ENCODE measurements around the gene PERM1. TPM values are rescaled to one million over a fixed set of nuclear protein-coding genes. Genes with fewer than 3 reads are reported as not detected.

The PERM1 gene
- total and polyA plus RNA-seq, 9 of the 15 experiments (the other 6 are each of a cell fraction or from before 2014, with no cell fraction given) = not detected

GRCh38 chr1:933603-933940 is 48.3 kb downstream of the PERM1 start:
- no TSS peak for BruUV-seq (replicated peaks)
- Histone ChIP-seq H3K4me1 (replicated peaks in 1 of 2; ENCODE audit: control insufficient read depth in 2 of 2, insufficient read depth in 2 of 2, low read length in 2 of 2) (peaks cover 0 to 76% of the 10 kb centered on the region in 2 experiments; a peak in 4 of 5 replicates), H2AFZ (ENCODE audit: low read depth, low read length) (no peak overlapping the region), H3K4me3 (no peak overlapping the region), H3K27ac (ENCODE audit: extremely low read depth, low read depth, low read length) (no peak overlapping the region), H3K36me3 (ENCODE audit: control insufficient read depth, insufficient read depth, low read length) (no peaks in the 10 kb centered on the region), H3K27me3 (ENCODE audit: control insufficient read depth in 2 of 2, insufficient read depth in 2 of 2, low read length in 2 of 2) (peaks cover 26 to 63% of the 10 kb centered on the region in 2 experiments; a peak in 4 of 5 replicates), H3K79me2 (ENCODE audit: control insufficient read depth, insufficient read depth, low read length) (no peaks in the 10 kb centered on the region), H3K9ac (ENCODE audit: insufficient read depth in 1 of 2, low read depth in 2 of 2, low read length in 2 of 2) (no peak overlapping the region), H4K20me1 (replicated peaks; ENCODE audit: control insufficient read depth, insufficient read depth, low read length) (peaks cover 21% of the 10 kb centered on the region), H3K9me3 (replicated peaks; ENCODE audit: control insufficient read depth, insufficient read depth, low read depth, low read length) (no peaks in the 10 kb centered on the region), H3K9me1 (ENCODE audit: control insufficient read depth, insufficient read depth, low read length) (no peaks in the 10 kb centered on the region), H3K4me2 (ENCODE audit: insufficient read depth, low read length) (no peak overlapping the region)
- in situ Hi-C loops (cut with MboI) = no loop called here
- POLR2A ChIA-PET = interaction anchor here (0.7 to 1.7 kb wide), 2 partner anchors 8 to 21 kb away, joined by 3 to 5 read pairs; no protein-coding TSS in a partner anchor
- CTCF ChIA-PET (ENCODE audit: low intra/inter-chr PET ratio) = no interaction called here
- intact Hi-C loops (cut with micrococcal nuclease) = no loop called here
- WGBS (ENCODE audit: insufficient coverage, low coverage, missing lambda C conversion rate) = 8% methylated on average over 10 of the region's 10 CpGs
- FAIRE-seq = no peak
- TF ChIP-seq ZHX1 (conservative IDR thresholded peaks at IDR 0.05; ENCODE audit: low read length) (no peak), NFYB (IDR thresholded peaks at IDR 0.05; ENCODE audit: extremely low read depth, insufficient read length) (no peak), ZNF431 (CRISPR knock-in tag; IDR thresholded peaks at IDR 0.05) (no peak)
- no peak for ATAC-seq
- DNase-seq (ENCODE audit: extremely low read depth in 1 of 4, low spot score in 3 of 4) = no peak

Data from K562 (cell line).